Keratinocyte (primary cell): ENCODE results near the gene MED27.

Experiments
- CTCF ChIP-seq, 3 experiments: IDR thresholded peaks in 1 of 3; conservative IDR thresholded peaks in 1 of 3; optimal IDR thresholded peaks in 1 of 3; 2 replicates in 2 of 3; 3 replicates in 1 of 3; pipeline versions ENCODE3 to v1.5.1; 2011; ENCODE audit warnings: low read length in 3 of 3, mild to moderate bottlenecking in 3 of 3, moderate library complexity in 2 of 3, control low read depth in 1 of 3, inconsistent platforms in 1 of 3; ENCODE audit not compliant: insufficient read depth in 2 of 3; ENCODE audit errors: extremely low read depth in 1 of 3
- EZH2 ChIP-seq: IDR thresholded peaks from one replicate; pipeline ENCODE4 v1.6.1; 2012; ENCODE audit warnings: inconsistent platforms, mild to moderate bottlenecking, low read length, moderate library complexity

- TF ChIP-seq CTCF (optimal IDR thresholded peaks at IDR 0.05 in 1 of 3, IDR thresholded peaks at IDR 0.05 in 1 of 3, conservative IDR thresholded peaks at IDR 0.05 in 1 of 3; ENCODE audit: extremely low read depth in 1 of 3, insufficient read depth in 2 of 3, low read length in 3 of 3) (no peak), EZH2 (no peak)
Measured at GRCh38 chr9:132004323-132004722, 75.3 kb downstream of the MED27 start.
